Measurements from ENCODE around the gene SLFN12.
A peak's percentile ranks its signal among the peaks of the same experiment; 100 is the strongest.
"Not testable (repeated sequence)": the region's sequence is repeated elsewhere in the genome, so short reads cannot be mapped to it uniquely, and the experiment has no call there.

SLFN12 gene

DNA sequence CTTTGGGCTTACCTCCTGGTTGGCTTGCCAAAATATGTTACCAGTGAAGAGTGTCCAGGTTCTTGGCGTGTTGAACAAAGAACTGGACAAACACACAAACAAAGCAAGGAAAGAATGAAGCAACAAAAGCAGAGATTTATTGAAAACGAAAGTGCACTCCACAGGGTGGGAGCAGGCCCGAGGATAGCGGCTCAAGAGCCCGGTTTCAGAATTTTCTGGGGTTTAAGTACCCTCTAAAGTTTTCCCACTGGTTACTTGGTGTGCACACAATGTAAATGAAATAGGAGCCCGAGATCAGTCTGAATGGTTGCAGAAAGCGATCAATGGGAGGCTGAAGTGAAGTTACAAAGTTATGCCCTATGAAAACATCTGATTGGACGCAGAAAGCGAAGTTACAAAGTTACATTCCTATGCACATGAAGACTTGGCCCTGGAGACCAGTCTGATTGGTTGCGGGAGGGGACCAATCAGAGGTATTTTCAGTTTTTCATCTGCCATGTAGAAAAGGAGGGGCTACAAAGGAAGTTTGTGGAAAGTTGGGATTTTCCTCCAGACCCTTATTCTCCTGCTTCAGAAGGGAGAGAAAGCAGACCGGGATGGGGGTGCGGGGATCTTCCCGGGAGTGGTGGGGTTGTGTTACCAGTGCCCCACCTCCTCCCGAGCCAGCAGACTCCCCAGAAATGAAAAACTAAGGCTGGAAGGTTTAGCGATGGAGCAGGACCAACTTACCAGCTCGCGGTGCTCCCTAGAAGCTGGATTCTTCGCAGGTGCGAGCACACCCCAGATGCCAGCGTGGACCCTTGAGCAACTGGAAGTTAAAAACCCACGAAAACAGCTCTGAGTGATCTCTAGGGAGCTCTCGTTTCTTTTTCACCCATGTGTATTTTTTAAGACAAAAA, at the start of gene SLFN12:
SLFN12 (minus strand) TSS at position 325 of the 899 bp plus-strand sequence. CDS start 9,472 bp downstream, outside the sequence.
- DNase-seq (ENCODE audit: low read depth) = no peak

DNA sequence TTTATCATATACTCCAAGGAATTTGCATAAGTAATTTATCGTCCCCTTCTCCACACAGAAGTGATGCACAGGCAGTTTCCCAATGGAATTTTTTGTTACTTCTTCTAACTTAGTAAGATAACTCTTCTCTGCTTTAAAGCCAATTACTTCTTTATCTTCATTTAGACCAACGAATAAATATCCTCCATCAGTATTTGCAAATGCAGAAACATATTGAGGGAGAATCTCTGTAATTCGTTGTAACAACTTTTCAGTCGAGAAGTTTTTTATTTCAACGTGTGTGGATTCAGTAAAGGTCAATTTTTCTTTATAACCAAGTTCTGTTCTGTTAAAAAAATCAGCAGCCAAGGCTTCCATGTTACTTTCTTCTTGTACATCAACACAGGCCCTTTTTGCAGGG, 47.0 kb upstream of the SLFN12 start:
- DNase-seq (ENCODE audit: low read depth) = no peak

DNA sequence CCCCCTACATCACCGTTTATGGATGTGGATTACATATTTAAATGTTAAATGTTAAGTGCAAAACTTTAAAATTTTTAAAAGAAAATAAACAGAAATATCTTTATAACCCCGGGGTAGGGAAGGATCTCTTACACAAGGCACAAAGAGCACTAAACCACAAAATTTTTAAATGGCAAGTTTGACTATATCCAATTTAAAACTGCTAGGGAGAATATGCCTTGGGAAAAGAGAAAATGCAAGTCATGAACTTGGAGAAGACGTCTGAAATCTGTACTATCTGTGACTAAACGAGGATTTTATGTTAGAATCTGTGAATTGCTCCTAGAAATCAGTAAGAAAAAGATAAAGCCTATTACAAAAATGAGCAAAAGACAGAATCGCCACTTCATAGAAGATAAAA, 44.9 kb upstream of the SLFN12 start:
- no peak for DNase-seq (ENCODE audit: low read depth)

DNA sequence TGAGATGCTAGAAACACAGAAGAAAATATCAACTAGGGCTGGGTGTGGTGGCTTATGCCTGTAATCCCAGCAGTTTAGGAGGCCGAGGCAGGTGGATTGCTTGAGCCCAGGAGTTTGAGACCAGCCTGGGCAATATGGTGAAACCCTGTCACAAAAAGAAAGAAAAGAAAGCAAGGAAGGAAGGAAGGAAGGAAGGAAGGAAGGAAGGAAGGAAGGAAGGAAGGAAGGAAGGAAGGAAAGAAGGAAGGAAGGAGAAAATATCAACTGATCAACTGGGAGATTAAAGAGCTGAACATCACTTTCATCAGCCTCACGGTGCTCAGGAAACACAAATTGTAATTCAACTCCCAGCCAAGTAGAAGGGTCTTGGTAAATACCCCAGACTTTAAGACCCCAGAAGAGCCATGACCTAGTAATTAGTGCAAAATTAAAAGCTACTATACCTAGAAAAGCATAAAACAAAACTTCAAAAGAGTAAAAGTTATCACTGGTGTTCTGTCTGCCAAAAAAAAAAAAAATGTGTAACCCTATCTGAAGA, 44.1 kb upstream of the SLFN12 start:
- no peak for DNase-seq (ENCODE audit: low read depth)

DNA sequence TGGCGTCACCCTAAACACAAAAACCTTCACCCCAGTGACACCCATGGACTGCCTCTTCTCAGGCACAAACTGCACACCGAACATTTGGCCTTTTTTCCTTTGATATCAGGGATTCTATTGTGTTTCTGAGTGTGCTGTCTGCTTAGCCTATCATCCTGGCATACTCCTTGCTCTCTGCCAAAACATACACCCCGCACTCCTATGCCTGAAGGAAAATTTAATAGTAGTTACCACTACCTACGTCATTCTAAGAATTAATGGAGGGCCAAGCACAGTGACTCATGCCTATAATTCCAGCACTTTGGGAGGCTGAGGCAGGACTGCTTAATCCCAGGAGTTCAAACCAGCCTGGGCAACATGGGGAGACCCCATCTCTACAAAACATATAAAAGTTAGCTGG, 36.2 kb upstream of the SLFN12 start:
- no peak for DNase-seq (ENCODE audit: low read depth)

DNA sequence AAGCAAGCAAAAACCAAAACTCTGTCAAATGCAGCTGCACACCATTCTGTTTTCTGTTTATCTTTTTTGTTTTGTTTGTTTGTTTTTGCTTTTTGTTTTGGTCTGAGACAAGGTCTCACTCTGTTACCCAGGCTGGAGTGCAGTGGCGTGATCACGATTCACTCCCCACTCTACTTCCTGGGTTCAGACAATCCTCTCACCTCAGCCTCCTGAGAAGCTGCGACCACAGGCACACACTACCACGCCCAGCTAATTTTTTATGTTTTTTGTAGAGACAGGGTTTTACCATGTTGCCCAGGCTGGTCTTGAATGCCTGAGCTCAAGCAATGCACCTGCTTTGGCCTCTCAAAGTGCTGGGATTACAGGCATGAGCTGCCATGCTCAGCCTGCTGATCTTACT, 35.5 kb upstream of the SLFN12 start:
- no peak for DNase-seq (ENCODE audit: low read depth)

DNA sequence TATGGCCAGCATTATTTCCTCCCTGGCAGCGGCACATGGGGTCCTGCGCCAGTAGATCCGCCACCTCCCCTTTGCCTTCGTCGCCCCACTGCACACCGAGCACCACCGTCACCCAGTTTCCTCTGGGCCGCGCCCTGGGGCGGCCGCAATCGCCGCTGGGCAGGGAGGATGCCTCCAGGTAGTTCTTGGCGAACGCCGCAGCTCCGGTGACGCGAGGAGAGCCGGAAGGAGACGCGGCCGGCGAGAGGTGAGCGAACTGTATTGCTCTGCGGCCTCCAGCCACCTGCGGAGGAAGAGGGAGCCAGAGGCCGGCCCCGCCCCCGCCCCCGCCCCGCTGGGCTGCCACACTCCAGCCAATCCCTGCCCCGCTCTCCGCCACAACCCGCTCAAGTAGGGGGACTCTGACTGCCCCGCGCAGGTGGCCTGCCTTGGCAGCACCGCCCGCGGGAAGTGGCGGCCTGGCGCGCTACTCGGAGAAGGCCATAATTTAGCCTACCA, 28.1 kb upstream of the SLFN12 start:
- peak; percentile 20 for DNase-seq (ENCODE audit: low read depth)

DNA sequence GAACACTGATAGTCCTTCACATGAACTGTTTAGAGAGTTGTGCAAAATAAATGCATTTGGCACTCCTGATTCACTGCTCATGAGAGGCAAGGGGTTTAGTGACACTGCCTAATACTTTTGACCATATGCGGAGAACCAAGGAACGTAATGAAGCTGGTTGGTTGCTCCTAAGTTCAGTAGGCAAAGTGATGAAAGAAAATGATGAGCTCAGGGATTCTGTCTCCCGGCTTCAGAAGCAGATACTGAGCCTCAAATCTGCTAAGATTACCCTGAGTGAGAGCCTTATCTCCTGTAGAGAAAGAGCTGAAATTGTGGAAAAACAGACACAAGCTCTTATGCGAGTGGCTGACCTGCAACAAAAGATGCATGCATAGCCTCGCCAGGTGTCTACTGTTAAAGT, 21.7 kb upstream of the SLFN12 start:
- DNase-seq (ENCODE audit: low read depth) = not testable (repeated sequence)

DNA sequence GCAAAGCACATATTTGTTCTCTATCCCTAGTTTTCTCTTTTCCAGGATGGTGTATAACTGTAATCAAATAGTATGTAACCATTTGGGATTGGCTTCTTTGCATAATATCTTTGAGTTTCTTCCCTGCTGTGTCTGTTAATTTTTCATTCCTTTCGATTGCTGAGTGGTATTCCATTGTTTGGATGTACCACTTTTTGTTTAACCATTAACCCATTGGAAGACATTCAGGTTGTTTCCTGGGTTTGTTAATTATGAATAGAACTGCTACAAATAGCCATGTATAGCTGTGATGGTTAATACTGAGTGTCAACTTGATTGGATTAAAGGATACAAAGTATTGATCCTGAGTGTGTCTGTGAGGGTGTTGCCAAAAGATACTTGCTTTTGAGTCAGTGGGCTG, 20.9 kb upstream of the SLFN12 start:
- no peak for DNase-seq (ENCODE audit: low read depth)

DNA sequence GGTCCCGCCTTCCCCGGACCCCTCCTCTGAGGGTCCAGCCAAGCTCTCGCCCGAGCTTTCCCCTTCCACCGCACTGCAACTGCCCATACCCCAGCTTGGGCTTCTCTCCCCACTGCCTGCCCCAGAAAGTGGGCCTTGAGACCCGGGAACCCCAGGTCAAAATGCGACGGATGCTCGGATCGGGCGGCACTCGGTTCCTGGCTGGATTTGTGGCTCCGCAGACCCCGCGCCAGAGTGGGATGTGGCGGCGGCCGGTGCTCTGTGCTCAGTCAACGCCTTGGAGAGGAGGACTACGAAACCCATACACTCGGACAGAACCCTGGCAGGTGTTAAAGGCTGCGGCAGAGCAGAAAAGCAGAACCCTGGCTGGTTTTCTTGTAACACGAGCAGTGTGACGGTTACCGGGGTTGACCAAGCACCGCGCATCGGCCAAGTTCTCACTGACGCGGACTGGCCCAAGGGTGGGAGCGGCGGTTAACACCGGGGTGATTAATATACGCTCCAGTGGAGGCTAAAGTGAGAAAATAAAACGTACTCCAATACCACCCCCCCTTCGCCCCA, 17.2 kb upstream of the SLFN12 start:
- no peak for DNase-seq (ENCODE audit: low read depth)

DNA sequence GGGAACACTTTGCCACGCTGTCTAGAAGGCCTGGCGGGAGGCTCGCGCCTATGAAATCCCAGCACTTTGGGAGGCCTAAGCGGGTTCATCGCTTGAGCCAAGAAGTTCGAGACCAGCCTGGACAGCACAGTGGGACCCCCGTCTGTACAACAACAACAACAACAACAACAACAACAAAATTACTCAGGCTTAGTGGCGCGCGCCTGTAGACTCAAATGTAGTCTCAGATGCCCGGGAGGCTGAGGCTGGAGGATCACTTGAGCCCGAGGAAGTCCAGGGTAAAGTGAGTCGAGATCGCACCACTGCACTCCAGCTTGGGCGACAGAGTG, 16.6 kb upstream of the SLFN12 start:
- DNase-seq (ENCODE audit: low read depth) = no peak

DNA sequence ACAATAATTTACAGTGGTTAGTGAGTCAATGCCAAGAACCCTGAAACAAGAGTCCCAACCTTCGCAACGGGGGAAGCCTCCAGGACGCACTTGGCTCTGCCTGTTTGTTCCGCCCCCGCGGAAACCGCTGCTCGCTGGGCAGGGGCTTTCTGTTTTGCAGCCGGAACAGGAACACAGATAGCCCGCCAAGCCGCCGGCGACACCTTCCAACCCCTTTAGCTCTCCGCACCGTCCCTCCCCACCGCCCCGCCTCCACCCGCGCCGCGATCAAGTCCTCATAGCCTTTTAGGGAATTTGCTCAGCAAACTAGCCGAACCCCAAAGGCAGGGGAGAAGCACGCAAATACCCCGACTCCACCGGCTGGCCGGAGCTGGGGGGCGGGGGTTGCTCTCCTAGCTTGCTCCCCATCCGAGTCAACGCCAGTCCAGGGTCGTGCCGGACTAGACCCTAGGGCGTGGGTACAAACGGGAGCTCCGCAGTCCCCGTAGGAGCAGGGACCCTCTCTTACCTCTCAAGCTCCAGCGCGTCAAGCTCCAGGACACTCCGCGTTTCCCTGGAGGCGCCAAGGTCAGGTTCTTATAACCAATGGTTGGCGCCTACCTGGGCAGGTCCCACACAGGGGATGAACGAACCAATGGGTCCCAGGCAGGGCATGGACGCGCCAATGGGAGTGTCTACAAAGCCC, 16.1 kb upstream of the SLFN12 start, which contains the start of gene SLFN13:
SLFN13 (minus strand) TSS at position 553 of the 685 bp plus-strand sequence. CDS start 3,086 bp downstream, outside the sequence.
- DNase-seq (ENCODE audit: low read depth) = peak; percentile 80

DNA sequence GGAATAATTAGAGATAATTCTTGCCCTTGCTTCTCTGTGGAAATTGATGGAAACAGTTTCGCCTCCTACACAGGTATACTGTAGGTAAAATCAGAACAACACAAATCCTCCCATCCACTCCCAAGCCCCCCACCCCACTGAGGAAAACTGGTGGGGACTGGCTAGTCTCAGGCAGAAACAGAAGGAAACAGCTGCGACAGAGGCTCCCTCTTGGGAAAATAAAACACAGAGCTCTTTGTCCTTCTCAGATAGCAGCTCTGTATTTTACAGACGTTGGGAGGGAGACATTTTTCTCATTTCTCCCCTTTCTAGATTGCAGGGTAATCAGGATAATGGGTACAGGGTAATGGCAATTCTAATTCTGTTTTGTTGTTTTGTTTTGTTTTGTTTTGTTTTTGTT, 15.2 kb upstream of the SLFN12 start:
- no peak for DNase-seq (ENCODE audit: low read depth)

DNA sequence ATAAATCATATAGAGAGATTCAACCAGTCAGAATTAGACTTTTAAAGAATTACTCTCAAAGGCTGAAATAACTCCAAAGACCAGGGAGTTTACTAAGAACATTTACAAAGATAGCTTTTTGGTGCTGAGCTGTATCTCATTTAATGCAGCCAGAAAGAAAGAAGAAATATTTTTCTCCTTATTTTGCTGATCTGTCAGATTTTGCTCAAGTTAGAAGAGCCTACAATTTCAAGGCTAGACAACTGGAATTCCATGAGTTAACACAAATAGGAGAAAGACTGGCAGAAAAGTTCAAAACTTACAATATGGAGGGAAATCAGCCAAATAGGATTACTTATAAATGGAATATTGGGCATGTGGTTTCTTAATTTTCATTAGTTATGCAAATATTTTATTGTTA, 6.1 kb upstream of the SLFN12 start:
- DNase-seq (ENCODE audit: low read depth) = no peak

DNA sequence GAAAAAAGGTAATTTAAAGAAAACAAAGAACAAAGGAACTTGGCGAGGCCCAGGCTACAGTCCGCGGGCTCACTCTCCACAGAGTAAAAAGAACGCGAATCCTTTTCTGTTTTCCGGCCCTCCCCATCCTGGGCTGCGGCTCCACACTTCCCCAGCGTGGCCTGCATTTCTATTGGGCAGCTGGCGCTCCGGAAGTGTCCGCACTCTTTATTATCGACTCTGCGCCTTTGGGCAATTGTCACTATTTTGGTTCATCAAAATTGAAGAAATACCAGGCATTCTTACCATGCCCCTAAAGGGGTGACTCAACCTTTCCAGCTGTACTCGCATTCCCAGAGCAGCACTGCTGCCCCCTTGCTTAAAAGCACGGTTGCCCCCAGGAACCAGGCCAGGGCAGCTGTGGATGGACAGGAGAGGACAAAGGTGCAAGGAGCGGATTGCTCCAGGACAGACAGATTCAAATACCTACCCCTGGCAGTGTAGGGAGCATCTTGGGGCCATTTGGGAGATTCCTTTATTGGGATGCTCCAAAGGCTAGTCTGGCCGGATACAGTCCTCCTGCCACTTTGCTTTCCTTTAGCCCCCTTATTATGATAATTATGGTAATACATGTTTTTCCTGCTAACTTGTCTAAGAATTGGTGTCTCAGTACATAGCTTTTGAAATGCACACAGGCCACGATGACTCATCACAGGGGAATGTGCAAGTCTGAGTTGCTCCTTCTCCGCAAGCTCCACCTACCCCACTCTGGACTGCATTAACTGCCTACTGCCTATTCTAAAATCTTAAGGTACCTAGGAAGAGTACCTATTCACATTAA, 985 bp upstream of the SLFN12 start:
- no peak for DNase-seq (ENCODE audit: low read depth)

DNA sequence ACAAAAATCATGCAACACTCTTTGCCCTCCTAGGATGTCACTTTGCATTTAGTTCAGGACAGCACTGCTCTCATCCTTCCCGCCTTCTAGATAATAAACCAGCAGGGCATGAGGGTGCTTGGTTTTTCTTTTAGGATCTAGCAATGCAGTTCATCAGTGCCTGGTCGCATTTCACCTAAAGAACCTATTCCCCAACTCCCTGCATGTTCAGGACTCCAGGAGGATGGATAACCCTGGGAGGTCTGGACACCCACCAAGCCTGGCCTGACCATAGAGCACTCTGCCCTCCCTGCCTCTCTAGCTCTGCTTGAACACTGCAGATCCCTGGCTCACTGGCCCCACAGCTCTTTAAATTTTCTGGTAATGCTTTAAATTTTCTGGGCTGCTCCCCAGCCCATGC, 2.6 kb downstream of the SLFN12 start:
- no peak for DNase-seq (ENCODE audit: low read depth)

DNA sequence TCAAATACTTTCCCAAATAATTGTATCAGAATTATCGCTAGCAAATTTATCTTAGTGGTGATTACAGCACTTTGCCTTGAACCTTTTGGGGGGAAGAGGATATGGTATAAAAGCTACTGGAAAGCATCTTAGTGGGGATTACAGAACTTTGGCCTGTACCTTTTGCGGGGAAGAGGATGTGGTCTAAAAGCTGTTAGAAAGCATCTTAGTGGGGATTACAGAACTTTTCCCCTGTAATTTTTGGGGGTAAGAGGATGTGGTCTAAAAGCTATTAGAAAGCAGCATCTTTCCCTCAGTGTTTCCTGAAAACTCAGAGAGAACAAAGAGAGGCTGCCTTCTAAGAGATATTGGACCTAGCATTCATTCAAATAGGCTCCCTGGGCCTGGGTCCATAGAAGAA, 4.1 kb downstream of the SLFN12 start:
- no peak for DNase-seq (ENCODE audit: low read depth)

DNA sequence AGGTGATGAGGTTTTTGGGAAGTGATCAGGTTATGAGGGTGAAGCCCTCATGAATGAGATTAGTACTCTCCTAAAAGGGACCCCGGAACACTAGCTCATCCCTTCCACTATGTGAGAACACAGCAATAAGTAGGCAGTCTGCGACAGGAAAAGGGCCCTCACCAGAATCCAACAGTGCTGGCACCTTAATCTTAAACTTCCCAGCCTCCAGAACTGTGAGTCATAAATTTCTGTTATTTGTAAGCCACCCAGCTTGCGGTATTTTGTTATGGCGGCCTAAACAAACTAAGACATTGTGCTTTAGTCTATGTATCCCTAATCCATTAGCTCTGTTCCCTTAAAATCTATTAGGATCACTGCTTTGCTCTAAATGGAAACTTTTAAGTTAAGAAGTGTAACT, 8.5 kb downstream of the SLFN12 start:
- DNase-seq (ENCODE audit: low read depth) = no peak

DNA sequence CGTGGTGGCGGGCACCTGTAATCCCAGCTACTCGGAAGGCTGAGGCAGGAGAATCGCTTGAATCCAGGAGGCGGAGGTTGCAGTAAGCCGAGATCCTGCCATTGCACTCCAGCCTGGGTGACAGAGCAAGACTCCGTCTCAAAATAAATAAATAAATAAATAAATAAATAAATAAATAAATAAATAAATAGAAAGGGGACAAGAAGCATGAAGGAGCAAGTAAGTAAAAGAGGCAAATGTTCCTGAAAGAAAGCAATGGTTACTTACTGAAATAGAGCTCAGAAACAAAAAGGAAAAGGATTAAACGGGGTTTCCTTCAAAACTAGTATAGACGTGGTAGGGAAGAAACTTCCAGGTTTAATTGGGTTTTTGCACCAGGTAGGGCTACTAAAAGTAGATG, 11.2 kb downstream of the SLFN12 start:
- DNase-seq (ENCODE audit: low read depth) = not testable (repeated sequence)

DNA sequence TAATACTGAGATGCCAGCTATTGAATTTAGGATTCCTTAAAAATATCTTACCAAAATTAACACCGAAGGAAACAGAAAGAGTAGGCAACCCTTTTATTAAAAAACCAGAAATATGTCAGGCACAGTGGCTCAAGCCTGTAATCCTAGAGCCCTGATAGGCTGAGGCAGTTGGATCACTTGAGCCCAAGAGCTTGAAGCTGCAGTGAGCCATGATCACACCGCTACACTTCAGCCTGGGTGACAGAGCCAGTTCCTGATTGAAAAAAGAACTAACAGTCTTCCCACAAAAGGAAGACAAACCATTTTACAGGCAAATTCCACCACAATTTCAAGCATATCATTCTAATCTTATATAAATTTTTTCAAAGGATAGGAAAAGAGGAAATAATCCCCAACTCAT, 15.6 kb downstream of the SLFN12 start:
- DNase-seq (ENCODE audit: low read depth) = no peak

DNA sequence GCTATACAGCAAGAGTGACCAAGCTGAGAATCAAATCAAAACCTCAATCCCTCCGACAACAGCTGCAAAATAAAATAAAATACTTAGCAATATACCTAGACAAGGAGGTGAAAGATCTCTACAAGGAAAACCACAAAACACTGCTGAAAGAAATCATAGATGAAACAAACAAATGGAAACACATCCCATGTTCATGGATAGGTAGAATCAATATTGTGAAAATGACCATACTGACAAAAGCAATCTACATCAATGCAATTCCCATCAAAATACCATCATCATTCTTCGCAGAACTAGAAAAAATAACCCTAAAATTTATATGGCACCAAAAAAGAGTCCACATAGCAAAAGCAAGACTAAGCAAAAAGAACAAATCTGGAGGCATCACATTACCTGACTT, 17.6 kb downstream of the SLFN12 start:
- DNase-seq (ENCODE audit: low read depth) = not testable (repeated sequence)

DNA sequence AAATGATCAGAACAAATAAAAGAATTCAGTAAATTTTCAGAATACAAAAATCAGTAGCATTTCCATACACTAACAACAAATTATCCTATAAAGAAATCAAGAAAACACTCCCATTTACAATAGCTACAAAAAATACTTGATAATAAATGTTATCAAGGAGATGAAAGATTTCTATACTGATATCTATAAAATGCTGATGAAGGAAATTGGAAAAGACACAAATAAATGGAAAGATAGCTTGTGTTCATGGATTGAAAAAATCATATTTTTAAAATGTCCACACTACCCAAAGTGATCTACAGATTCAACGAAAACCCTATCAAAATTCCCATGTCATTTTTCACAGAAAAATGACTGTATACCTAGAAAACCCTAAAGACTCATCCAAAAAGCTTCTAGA, 18.1 kb downstream of the SLFN12 start:
- DNase-seq (ENCODE audit: low read depth) = no peak
